A549 treated with AZD9567 at 1 μM for 4 hours (cell line): ENCODE results near the gene NDUFB1. TPM values are rescaled to one million over a fixed set of nuclear protein-coding genes. Genes with fewer than 3 reads are reported as not detected.

Source experiments
- total RNA-seq: library from RNA; stranded (reverse); fragments of 200-300 nt; extraction: Qiagen RNA extraction; gene quantifications from 5 replicates; pipeline ENCODE4 v1.2.3, GENCODE V29; 2022; ENCODE audit not compliant: insufficient read depth

The NDUFB1 gene
- 341 to 568 TPM (median 350 TPM) in 5 replicates for total RNA-seq

DNA sequence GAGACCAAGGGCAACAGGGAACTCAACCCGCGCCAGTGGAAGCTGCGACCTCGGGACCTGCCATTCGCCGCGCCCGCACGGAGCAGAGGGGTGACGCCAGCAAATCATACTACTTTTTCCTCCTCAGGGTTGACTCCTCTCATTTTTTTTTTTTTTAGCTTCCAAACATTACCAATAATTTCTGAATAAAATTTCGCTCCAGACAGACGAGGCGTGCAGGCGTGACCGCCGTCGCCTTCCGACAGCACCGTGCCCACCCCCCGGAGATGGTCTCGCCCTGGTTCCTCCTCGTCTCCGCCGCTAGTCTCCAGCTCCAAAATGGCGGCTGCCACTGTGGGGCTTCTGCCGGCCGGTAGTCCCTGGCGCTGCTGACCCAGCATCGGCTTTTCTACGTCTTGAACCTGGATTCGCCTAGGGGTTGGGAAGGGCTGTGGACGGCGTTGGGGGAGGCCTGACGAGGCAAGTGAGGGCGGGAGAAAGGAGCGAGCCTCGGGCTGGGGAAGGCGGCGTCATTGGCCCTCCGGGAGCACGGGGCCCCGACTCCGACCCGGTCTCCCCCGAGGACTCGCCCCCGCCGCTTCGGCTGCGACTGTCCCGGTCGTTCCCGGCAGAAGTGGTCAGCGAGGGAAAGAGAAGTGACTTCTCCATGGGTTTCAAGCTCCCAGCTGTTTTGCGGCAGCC, at the start of gene NDUFB1, which contains the start of gene CPSF2:
TSS of gene NDUFB1 (minus strand) at position 37 of the 681 bp plus-strand sequence. CDS start 4,069 bp downstream, outside the sequence.
TSS of gene CPSF2 (plus strand) at position 300 of the 681 bp plus-strand sequence. CDS start 9,016 bp downstream, outside the sequence.

DNA sequence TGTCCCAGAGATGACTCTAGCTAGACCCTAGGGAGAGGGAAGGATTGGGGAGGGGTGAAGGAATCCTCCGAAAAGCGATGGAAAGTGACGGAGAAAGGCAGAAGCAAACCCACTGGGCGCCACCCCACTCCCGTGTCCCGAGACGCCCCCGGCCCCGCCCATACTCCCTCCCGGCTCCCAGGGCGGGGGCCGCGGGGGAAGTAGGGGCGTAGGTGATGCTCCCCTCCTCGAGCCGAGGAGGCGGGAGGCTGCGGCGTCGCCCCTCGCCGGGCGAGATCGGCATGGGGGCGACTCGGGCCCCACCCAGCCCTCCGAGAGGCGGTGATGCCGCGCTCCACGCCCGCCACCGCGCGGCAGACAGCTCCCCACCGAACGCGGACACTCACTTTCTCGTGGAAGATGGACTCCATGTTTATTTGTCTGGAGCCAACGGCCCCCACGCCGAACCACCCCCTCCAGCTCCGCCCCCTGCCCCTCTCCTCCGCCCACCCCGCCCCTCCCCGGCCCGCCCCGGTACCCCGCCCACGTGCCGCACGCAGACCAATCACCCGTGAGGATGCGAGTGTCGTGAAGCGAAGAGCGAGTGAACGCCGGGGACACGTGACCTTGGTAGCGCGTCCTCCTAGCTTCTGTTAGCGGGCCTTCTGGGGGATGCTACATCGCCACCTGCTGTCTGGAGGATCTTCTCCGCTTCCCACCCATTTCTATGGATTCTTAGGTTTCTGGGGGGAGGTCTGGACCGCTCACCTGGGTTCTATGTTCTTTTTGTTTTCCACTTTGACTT, 15.2 kb downstream of the NDUFB1 start, which contains the start of gene ATXN3:
TSS of gene ATXN3 (minus strand) at position 440 of the 784 bp plus-strand sequence. CDS start at position 410, 30 bp downstream.

Other genes with a start within 250 kb of the NDUFB1 start
- 3.6 to 5.3 TPM (median 4.4 TPM) in 5 replicates for gene FBLN5, start 174.0 kb downstream of the NDUFB1 start, total RNA-seq
- gene TRIP11, start 81.6 kb downstream of the NDUFB1 start, total RNA-seq = 6.1 to 9.7 TPM (median 9.3 TPM) in 5 replicates
- 19.4 to 41.0 TPM (median 25.6 TPM) in 5 replicates for gene ATXN3, start 15.1 kb downstream of the NDUFB1 start, total RNA-seq
- 32.8 to 49.3 TPM (median 38.0 TPM) in 5 replicates for gene CPSF2, start 263 bp upstream of the NDUFB1 start, total RNA-seq
- gene SLC24A4, start 201.5 kb upstream of the NDUFB1 start, total RNA-seq = 0.13 to 0.44 TPM (median 0.28 TPM) in 5 replicates